ENCODE data around the gene CTH. TPM values are rescaled to one million over a fixed set of nuclear protein-coding genes. Genes with fewer than 3 reads are reported as not detected.
"Not testable (repeated sequence)": the region's sequence is repeated elsewhere in the genome, so short reads cannot be mapped to it uniquely, and the experiment has no call there.

Gene CTH
- 12.7 and 14.3 TPM in 2 replicates for total RNA-seq

DNA sequence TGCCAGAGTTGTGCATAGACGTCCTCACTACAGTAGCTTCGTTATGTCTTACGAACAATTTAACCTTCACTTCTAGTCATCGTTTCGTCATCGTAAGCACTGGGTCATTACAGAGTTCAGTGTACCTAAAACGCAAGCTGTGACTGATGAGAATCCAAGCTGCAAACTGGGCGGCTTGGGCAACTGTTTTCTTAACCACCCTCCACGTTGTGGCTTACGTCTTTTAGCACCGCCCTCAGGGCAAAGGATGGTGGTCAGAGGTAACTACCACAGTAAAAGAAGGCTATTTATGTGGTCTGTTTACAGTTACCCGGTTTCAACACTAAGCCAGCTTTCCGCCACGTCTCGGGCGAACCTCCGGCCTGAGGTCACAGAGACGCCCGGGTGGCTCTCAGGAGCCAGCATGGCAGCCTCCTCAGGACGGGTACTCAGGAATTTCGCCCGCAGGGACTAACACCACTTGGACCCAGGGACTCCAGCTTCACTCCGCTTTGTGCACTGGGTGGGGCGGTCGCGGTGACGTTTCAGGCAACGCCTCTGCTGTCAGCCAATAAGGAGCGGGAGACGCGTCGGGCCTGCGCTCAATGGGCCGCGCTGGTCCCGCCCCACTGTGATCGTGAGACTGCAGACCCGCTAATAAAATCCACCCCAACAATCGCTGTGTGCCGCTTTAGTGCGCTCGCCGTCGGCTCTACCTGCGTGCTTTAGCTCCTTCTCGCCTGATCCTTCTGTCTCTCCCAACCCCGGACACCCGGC is at the start of gene CTH:
TSS of gene CTH (plus strand) at position 665 of the 756 bp plus-strand sequence. CDS start 148 bp downstream, outside the sequence.
- intact Hi-C loops (cut with micrococcal nuclease): loop anchor here (1.0 to 5.0 kb wide), 8 partner anchors 28 to 670 kb away; partner anchors contain the start of genes ANKRD13C, LRRC40, SRSF11 and ZRANB2
- Mint-ChIP-seq H3K27me3 (peaks cover 3% of the 10 kb centered on the region), H3K9me3 (no peaks in the 10 kb centered on the region), H3K36me3 (ENCODE audit: low read depth) (no peaks in the 10 kb centered on the region), H3K27ac (peak within 1 kb of the TSS; percentile 90), H3K4me1 (peaks cover 18% of the 10 kb centered on the region), H3K4me3 (peak within 1 kb of the TSS; percentile 94)
- peak; percentile 98 for DNase-seq

- no peak overlapping the region for H3K27ac Mint-ChIP-seq
- H3K36me3 Mint-ChIP-seq (ENCODE audit: low read depth): peaks cover 2% of the 10 kb centered on the region
- peaks cover 4% of the 10 kb centered on the region for H3K4me1 Mint-ChIP-seq
- DNase-seq: no peak
- no peaks in the 10 kb centered on the region for H3K9me3 Mint-ChIP-seq
- intact Hi-C loops (cut with micrococcal nuclease): no loop called here
- H3K27me3 Mint-ChIP-seq: no peaks in the 10 kb centered on the region
- no peak overlapping the region for H3K4me3 Mint-ChIP-seq
Observed at GRCh38 chr1:70361727-70362398, 49.2 kb upstream of the CTH start.

- Mint-ChIP-seq H3K9me3 (no peaks in the 10 kb centered on the region), H3K4me1 (peaks cover 4% of the 10 kb centered on the region)
- intact Hi-C loops (cut with micrococcal nuclease): no loop called here
Observed at GRCh38 chr1:70364439-70364838, 46.6 kb upstream of the CTH start.

GRCh38 chr1:70366425-70366952 is 44.6 kb upstream of the CTH start:
- intact Hi-C loops (cut with micrococcal nuclease); H3K27me3 Mint-ChIP-seq; H3K4me1 Mint-ChIP-seq; H3K36me3 Mint-ChIP-seq (ENCODE audit: low read depth); H3K4me3 Mint-ChIP-seq; DNase-seq; H3K27ac Mint-ChIP-seq; H3K9me3 Mint-ChIP-seq: not testable (repeated sequence)

More at GRCh38 chr1:70364439-70364838, 46.6 kb upstream of the CTH start:
- Mint-ChIP-seq H3K27me3 (no peaks in the 10 kb centered on the region), H3K36me3 (ENCODE audit: low read depth) (peaks cover 4% of the 10 kb centered on the region), H3K27ac (no peak overlapping the region), H3K4me3 (no peak overlapping the region)
- DNase-seq: no peak

- H3K4me1 Mint-ChIP-seq; H3K4me3 Mint-ChIP-seq; H3K9me3 Mint-ChIP-seq; DNase-seq; H3K36me3 Mint-ChIP-seq (ENCODE audit: low read depth); H3K27ac Mint-ChIP-seq; intact Hi-C loops (cut with micrococcal nuclease); H3K27me3 Mint-ChIP-seq: not testable (repeated sequence)
Observed at GRCh38 chr1:70366997-70367396, 44.1 kb upstream of the CTH start.

- H3K9me3 Mint-ChIP-seq; H3K27ac Mint-ChIP-seq; H3K27me3 Mint-ChIP-seq; intact Hi-C loops (cut with micrococcal nuclease); DNase-seq; H3K4me3 Mint-ChIP-seq; H3K4me1 Mint-ChIP-seq; H3K36me3 Mint-ChIP-seq (ENCODE audit: low read depth): not testable (repeated sequence)
Observed at GRCh38 chr1:70367397-70367796, 43.7 kb upstream of the CTH start.

DNA sequence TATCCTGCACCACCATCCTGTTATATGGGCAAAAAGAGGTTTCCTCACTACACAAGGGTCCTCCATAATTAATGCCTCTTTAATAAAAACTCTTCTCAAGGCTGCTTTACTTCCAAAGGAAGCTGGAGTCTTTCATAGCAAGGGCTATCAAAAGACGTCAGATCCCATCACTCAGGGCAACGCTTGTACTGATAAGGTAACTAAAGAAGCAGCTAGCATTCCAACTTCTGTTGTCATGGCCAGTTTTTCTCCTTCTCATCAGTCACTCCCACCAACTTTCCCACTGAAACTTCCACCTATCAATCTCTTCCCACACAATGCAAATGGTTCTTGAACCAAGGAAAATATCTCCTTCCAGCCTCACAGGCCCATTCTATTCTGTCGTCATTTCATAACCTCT is 39.5 kb upstream of the CTH start:
- H3K36me3 Mint-ChIP-seq (ENCODE audit: low read depth); H3K9me3 Mint-ChIP-seq; DNase-seq; H3K27me3 Mint-ChIP-seq; H3K27ac Mint-ChIP-seq; H3K4me1 Mint-ChIP-seq; H3K4me3 Mint-ChIP-seq: not testable (repeated sequence)
- intact Hi-C loops (cut with micrococcal nuclease): loop anchor here (5.0 kb wide), 1 partner anchor 619 kb away; no protein-coding TSS in a partner anchor

DNA sequence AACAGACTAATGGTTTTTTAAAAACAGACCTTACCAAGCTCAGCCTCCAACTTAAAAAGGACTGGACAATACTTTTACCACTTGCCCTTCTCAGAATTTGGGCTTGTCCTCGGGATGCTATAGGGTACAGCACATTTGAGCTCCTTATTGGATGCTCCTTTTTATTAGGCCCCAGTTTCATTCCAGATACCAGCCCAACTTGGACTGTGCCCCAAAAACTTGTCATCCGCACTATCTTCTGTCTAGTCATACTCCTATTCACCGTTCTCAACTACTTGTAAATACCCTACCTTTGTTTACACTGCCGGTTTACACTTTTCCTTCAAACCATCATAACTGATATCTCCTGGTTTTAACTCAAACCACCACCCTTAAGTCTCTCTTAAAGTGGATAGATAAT is 38.6 kb upstream of the CTH start:
- Mint-ChIP-seq H3K27ac (no peak overlapping the region), H3K4me1 (no peaks in the 10 kb centered on the region), H3K36me3 (ENCODE audit: low read depth) (peaks cover 2% of the 10 kb centered on the region), H3K9me3 (no peaks in the 10 kb centered on the region), H3K27me3 (no peaks in the 10 kb centered on the region), H3K4me3 (no peak overlapping the region)
- intact Hi-C loops (cut with micrococcal nuclease): loop anchor here (5.0 kb wide), 1 partner anchor 620 kb away; no protein-coding TSS in a partner anchor
- no peak for DNase-seq

- not testable (repeated sequence) for DNase-seq; H3K4me3 Mint-ChIP-seq; H3K36me3 Mint-ChIP-seq (ENCODE audit: low read depth); H3K27ac Mint-ChIP-seq; H3K27me3 Mint-ChIP-seq; H3K4me1 Mint-ChIP-seq; H3K9me3 Mint-ChIP-seq
- intact Hi-C loops (cut with micrococcal nuclease): loop anchor here (5.0 kb wide), 1 partner anchor 621 kb away; no protein-coding TSS in a partner anchor
Observed at GRCh38 chr1:70373580-70373979, 37.5 kb upstream of the CTH start.

DNA sequence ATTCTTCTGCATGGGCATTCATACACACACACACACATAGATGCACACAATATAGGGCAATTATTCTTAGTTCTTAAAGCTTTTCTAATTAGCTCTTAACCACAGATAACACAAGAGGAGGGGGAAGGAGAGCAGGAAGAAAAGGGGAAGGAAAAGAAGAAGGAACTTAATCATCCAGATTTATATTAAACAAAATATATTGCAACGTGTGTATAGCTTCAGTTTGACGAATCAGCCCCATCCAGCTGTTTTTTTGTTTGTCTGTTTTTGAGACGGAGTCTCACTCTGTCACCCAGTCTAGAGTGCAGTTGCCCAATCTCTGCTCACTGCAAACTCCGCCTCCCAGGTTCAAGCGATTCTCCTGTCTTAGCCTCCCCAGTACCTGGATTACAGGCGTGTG is 34.9 kb upstream of the CTH start:
- Mint-ChIP-seq H3K27me3 (no peaks in the 10 kb centered on the region), H3K4me1 (no peaks in the 10 kb centered on the region), H3K9me3 (no peaks in the 10 kb centered on the region), H3K36me3 (ENCODE audit: low read depth) (no peaks in the 10 kb centered on the region), H3K4me3 (no peak overlapping the region), H3K27ac (no peak overlapping the region)
- DNase-seq: no peak
- intact Hi-C loops (cut with micrococcal nuclease): no loop called here

GRCh38 chr1:70382682-70383081 is 28.4 kb upstream of the CTH start:
- H3K9me3 Mint-ChIP-seq: no peaks in the 10 kb centered on the region
- intact Hi-C loops (cut with micrococcal nuclease): no loop called here
- no peak overlapping the region for H3K27ac Mint-ChIP-seq
- DNase-seq: no peak
- no peaks in the 10 kb centered on the region for H3K36me3 Mint-ChIP-seq (ENCODE audit: low read depth)
- no peak overlapping the region for H3K4me3 Mint-ChIP-seq
- no peaks in the 10 kb centered on the region for H3K4me1 Mint-ChIP-seq
- peaks cover 11% of the 10 kb centered on the region for H3K27me3 Mint-ChIP-seq

GRCh38 chr1:70383483-70383882 is 27.6 kb upstream of the CTH start:
- Mint-ChIP-seq H3K27me3 (peaks cover 11% of the 10 kb centered on the region), H3K9me3 (no peaks in the 10 kb centered on the region), H3K36me3 (ENCODE audit: low read depth) (no peaks in the 10 kb centered on the region), H3K27ac (no peak overlapping the region), H3K4me1 (no peaks in the 10 kb centered on the region), H3K4me3 (no peak overlapping the region)
- intact Hi-C loops (cut with micrococcal nuclease): no loop called here
- no peak for DNase-seq

DNA sequence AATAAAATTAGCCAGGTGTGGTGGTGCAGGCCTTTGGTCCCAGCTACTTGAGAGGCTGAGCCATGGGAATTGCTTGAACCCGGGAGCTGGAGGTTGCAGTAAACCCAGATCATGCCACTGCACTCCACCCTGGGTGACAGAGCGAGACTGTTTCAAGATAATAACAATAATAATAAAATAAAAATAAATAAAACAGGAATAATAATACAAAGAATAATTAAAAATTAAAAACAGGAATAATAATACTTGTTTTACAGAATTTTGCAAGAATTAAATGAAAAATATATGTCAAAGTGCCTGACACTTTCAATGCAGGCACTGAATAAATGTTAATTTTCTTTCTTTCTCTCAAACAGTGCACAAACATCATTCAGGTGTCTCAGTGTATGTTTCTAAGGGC is 26.5 kb upstream of the CTH start:
- Mint-ChIP-seq H3K27ac (no peak overlapping the region), H3K4me3 (no peak overlapping the region), H3K36me3 (ENCODE audit: low read depth) (no peaks in the 10 kb centered on the region), H3K27me3 (peaks cover 18% of the 10 kb centered on the region), H3K9me3 (no peaks in the 10 kb centered on the region), H3K4me1 (no peaks in the 10 kb centered on the region)
- DNase-seq: no peak
- intact Hi-C loops (cut with micrococcal nuclease): no loop called here

GRCh38 chr1:70385477-70385876 is 25.6 kb upstream of the CTH start:
- intact Hi-C loops (cut with micrococcal nuclease): no loop called here
- H3K36me3 Mint-ChIP-seq (ENCODE audit: low read depth): no peaks in the 10 kb centered on the region

More at GRCh38 chr1:70385477-70385876, 25.6 kb upstream of the CTH start:
- Mint-ChIP-seq H3K27me3 (peaks cover 19% of the 10 kb centered on the region), H3K9me3 (no peaks in the 10 kb centered on the region), H3K4me1 (no peaks in the 10 kb centered on the region), H3K27ac (no peak overlapping the region), H3K4me3 (no peak overlapping the region)
- DNase-seq: no peak

All from activated CD4-positive, alpha-beta T cell treated with anti-CD3 and anti-CD28 coated beads, Interleukin-2, amount 10 ng/mL, durations not matched to agents 24 days and 14 days (primary cell).